Measurements from ENCODE around the gene NACC1.

NACC1 gene

DNA sequence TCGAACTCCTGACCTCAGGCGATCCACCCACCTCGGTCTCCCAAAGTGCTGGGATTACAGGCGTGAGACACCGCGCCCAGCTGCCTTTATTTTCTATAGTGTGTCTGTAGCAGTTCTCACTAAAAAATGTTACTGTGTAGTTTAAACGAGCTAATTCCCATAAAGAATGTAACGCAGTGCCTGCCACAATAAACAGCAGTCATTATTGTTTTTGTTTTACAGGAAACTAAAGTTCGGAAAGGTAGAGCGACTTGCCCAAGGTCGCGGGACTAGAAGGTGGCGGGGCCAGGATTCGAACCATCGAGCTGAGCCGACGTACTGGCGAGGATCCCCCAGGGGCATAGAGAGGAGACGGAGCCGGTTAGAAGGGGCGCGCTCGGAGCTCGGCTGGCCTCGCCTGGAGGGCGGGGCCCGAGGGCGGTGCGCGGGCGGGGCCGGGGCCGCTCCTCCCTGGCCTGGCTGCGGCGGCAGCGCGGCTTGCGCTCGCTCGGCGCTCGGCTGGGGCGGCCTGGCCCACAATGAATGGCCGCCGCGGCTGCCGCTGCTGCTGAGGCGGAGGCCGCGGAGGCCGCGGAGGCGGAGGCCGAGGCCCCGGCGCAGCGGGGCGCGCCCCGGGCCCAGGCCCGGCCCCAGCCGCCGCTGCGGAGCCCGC lies at the start of gene NACC1:
TSS of gene NACC1 (plus strand) at position 493 of the 652 bp plus-strand sequence. CDS start 16,944 bp downstream, outside the sequence.
- peak; percentile 66 to 93 (median 69) for DNase-seq (ENCODE audit: low read depth in 2 of 3, low spot score in 2 of 3)

DNA sequence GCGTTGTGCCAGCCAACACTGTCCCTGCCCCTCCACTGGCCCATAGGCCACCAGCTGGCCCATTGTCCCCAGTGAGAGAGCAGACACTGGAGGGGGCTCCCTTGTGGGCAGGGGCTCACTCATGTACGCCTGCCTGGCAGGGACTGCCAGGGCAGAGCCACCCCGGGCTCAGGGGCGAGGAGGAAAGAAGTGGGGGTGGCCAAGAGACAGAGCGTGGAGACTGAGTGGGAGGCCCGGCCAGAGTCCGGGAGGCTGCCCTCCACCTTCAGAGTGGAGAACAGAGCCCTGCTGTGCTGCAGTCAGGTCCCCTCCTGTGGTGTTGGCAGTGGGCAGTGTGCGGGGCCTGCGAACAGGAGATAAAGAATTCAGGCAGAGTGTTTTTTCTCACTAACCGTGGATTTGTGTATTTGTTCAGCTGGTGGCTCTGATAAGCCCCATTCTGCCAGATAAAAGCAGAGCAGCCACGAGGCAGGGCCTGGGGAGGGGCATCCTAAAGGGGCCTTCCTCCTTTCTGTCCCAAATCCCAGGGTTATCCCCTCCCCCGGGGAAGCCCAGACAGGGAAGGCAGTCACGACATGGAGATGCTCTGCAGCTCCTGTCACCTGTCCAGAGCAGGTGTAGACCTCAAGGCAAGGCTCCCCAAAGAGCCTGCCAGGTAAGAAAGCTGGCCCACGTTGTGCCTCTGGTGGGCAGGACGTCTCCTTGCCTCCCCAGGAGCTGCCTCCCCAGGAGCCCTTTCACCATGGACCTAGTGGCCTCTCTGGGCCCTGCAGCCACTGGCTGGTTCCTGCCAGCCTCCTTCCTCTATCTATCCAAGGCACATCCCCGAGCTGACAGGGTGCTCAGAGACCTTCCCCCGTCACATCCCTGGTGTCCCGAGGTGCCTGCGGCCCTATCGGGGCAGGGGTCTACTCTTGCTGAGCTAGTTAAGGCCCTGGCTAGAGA lies 48.4 kb upstream of the NACC1 start:
- DNase-seq (ENCODE audit: low read depth in 2 of 3, low spot score in 2 of 3), result no peak

DNA sequence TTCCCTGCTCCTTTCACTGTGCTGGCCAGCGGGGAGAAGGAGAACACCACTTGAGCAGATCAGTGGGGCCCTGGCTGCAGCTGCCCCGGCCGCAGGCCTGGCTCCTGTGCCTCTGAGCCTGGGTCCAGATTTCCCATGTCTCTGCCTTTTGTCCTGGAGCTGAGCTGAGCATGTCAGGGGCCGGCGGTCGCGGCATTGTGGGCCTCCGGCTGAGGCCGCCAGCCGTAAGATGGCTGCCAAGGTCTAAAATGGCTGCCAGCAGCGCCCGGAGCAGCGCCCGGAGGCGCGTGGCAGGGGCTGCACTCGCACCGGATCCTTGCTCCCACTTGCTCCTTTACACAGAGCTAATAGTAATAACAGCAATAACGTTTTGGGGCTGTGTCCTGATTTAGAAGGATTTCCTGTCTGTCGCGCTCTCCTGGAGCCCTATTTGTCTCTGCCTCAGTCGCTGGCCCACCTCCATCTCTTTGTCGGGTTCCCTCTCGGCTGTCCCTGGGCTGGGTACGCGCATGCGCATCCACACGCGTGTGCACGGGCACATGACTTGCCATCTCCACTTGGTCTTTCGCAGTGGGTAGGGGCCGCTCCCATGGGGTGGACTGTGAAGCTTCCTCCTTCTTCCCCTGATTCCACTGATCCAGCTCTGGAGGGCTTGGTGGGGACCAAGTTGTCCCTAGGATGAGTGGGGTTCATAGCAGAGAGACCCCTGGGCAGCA lies 47.5 kb upstream of the NACC1 start:
- DNase-seq (ENCODE audit: low read depth in 2 of 3, low spot score in 2 of 3), result no peak

DNA sequence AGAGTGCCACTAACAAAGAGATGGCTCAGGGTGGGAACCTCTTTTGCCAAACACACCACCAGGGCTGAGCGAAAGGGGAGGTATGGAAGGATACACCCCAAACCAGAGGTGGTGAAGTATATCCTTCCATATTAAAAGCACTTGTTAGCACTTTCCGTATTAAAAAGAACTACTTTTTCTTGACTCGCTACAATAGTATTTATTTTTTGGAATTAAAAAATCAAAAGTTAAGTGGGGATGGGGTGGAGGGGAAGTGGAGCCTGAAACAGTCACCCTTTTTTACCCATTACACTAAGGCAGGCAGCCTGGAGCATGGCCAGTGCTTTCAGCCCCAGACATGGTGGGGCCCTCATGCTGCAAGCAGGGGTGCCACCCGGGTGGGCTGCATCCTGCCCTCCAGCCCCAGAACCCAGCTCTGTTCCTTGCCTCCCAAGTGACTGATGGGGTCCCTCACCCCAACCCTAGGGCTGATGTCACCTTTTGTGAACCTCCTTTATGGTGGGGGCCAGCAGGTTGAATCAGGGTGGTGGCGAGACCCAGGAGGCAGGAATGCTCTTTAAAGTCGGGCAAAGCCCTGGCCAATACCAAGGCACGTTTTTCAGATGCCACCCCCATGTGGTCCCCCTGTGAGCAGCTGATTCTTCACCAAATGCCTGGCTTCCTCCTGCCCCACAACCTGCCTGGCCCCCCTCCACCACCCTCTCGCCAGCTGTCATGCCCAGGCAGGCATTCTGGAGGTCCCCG lies 46.4 kb upstream of the NACC1 start:
- DNase-seq (ENCODE audit: low read depth in 2 of 3, low spot score in 2 of 3), result no peak

DNA sequence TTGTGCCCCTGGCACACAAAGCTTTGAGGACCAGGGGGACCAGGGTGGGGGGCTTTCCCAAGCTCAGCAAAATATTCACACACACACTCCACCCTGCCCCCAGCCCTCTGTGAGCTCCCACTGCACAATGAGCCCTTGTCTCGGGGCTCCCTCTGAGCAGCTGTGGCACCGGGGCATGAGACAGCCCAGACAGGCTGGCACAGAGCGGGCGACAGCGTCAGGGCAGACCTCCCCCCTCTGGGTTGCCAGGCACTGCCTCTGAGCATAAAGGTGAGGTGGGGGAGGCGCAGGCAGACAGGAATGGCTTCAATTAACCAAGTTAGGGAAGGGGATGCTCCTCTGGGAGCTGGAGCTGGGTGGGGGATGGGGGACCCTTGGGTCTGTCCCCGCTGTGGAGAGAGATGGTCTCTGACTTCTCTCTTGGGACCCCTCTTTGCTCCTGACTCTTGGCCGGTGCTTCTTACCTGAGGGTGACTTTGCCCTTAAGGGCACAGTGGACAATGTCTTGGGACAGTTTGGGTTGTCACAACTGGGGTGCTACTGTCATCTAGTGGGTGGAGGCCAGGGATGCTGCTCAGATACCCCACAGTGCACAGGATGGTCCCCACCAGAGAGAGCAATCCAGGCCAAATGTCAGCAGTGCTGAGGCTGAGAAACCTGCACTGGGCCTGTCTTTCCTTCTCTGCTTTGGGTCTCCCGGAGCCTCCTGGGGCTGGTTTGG lies 45.7 kb upstream of the NACC1 start:
- DNase-seq (ENCODE audit: low read depth in 2 of 3, low spot score in 2 of 3), result no peak

DNA sequence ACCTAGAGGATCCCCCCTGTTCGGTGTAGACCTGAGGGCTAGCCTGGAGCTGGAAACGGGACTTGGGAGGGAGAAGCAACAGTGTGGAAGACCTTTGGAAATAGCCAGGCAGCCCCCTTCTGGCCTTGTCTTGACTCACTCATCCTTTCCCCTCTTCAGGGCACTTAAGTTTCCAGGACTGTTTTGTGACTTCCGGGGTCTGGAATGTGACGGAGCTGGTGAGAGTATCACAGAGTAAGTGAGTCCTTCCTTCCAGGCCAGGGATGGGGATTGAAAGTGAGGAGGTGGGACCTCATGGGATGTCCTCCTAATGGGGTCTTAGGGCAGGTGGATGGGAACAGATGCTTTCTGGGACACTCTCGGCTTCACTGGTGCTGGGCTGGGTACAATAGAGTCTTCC lies 44.8 kb upstream of the NACC1 start:
- no peak for DNase-seq (ENCODE audit: low read depth in 2 of 3, low spot score in 2 of 3)

DNA sequence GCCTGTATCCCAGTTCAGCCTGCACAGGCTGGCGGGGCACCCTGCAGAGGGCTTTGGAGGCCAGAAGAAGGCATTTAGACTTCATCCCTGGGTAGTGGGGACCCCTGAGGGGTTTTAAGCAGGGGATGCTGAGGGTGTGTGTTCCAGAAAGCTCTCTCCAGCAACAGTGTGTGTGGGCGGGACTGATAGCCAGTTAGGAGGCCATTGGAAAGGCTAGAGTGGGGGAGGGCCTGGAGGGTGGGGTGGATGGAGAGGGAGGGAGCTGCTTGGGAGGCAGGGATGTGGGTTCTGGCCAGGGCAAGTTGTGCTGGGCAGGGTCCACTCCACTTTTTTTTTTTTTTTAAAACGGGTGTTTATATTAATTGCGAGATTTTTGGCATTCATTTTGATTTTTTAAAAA lies 43.7 kb upstream of the NACC1 start:
- DNase-seq (ENCODE audit: low read depth in 2 of 3, low spot score in 2 of 3), result no peak

DNA sequence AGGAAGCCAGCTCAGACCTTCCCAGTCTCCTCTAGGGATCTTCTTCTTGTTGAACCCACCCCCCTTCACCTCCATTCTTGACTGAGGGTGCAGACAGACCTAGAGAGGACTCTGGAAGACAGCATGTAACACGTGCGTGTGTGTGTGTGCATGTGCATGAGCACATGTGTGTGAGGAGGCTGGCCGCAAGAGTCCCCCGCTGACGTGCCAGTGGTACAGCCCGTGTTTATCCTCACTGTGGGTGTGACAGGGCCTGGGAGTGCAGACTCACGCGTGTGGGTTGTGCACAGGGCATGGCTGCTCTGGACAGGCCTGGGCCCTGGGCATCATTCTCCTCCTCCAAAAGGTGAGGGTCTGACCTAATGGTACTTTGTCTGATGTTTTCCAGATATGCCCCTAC lies 41.7 kb upstream of the NACC1 start:
- no peak for DNase-seq (ENCODE audit: low read depth in 2 of 3, low spot score in 2 of 3)

DNA sequence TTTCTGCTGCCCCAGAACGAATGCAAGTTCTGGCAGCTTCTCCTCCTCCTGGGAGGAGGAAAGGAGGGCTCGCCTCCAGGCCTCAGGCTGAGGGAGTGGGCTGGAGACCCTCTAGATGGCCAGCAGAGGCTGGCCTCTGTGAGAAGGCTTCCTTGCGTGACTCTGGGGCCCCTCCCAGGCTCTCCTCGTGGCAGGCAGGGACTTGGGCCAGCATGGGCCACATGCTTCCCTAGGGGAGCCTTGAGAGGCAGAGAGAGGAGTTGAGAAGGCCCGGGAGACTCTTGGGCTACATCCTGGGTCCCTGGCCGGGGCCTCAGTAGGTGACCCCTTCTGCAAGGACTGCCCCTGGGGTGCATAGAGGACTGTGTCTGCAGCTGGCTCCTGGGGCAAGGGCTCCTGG lies 41.3 kb upstream of the NACC1 start:
- no peak for DNase-seq (ENCODE audit: low read depth in 2 of 3, low spot score in 2 of 3)

DNA sequence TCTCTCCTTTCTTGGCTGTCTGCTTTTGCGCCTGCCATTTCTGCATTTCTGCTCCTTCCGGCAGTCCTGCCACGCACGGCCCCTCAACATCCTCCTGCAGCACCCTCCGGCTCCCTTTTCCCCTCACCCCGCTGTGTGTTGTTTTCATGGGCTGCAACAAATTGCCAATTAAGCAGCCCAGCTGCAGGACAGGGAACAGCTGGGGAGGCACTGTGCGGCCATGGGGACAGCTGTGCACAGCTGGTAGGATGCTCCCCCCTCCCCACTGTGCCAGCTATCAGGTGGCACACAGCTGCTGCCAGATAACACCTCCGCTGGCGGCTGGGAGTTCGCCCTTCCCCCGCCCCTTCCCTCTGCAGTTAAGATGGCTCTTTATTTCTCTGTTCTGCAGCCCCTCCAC lies 40.8 kb upstream of the NACC1 start:
- DNase-seq (ENCODE audit: low read depth in 2 of 3, low spot score in 2 of 3), result no peak

DNA sequence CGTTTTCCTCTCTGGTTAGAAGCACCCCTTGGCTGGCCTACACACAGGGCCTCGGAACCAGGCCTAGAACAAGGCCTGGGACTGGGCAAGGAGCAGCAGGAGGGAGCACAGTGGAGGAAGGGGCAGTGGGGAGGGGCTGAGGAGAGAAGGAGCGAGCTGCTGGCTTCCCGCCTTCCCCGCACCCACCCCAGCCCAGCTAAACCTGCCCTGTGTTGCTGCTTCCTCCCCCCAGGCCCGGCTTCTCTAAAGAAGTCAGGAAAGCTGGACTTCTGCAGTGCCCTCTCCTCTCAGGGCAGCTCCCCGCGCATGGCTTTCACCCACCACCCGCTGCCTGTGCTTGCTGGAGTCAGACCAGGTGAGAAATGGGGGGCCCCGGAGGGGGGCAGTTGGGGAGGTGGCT lies 39.7 kb upstream of the NACC1 start:
- no peak for DNase-seq (ENCODE audit: low read depth in 2 of 3, low spot score in 2 of 3)

DNA sequence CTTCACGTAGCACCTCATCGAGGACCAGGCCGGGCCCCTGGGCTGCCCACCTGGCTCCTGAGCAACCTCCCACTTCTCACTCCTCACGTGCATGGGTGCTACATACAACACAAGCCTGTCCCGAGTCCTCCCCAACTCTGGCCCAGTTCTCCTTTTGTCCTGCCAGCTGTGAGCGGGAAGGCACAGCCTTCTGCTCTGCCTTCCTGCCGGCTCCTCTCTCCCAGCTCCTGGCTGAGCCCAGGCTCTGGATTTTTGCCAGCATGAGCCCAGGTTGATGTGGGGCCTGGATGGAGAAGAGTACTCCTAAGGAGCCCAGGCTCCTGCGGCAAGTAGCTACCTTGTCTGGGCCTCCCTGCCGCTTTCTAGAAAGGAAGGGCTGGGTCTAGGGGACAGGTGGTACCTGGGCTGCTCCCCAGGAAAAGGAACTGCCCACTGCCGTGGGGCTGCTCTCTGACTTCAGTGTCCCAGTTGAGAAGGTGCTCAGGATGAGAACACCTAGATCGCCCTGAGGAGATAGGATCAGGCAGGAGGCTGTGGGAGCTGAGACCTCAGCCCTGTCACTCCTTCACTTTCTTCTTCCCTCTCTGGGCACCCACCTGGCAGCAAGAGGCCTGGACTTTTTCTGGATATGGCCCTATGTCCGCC lies 39.0 kb upstream of the NACC1 start:
- no peak for DNase-seq (ENCODE audit: low read depth in 2 of 3, low spot score in 2 of 3)

DNA sequence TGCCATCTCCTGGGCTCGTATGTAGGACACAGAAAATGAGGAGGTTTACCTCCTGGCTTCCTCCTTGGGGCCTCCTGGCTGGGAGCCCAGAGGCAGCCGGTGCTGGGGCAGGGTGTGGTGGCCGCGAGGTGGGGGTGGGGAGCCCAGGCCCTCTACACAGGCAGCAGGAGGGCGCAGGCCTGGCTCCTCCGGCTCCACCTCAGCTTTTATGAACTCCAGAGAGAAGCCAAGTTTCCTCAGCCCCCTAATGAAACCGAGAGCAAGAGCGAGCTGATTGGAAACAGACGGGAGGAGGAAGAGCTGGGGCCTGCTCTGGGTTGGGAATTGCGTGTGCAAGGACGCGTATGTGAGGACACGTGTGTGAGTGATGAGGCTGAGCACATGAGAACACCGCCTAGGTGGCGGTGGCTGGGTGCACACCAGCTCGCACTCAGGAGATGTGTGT lies 38.5 kb upstream of the NACC1 start:
- DNase-seq (ENCODE audit: low read depth in 2 of 3, low spot score in 2 of 3), result no peak

DNA sequence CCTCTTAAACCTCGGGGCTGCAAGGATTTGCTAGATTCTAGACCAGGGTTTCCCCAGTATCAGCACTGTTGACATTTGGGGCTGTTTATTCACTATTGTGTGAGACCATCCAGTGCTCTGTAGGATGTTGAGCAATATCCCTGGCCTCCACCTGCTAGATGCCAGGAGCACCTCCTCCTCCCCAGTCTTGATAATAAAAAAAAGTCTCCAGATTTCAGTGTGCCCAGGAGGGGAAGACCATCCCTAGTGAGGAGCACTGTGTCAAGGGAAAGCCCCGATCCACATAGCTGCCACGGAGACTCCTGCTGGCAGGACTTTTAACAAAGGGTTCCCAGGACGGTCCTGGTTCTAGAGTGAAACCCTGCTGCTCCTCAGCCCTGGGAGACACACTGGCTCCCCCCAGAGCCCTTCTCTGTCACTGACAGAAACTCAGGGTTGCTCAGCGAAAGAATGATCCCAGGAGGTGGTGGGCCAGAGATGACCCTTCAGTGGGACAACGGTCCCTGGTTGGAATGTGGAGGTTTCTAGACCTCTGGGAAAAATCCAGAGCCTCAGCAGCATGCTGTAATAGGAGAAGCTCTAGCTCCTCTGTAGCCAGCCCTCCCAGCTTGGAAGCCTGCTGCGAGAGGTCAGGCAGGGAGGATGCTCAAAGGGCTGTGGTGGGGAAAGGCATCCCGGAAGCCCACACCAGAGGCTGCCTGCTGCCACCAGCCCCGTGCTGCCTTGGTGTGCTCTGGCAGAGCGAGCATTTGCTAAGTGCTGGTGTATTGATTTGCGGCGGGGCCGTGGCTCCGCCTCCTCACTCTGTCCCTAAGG lies 35.7 kb upstream of the NACC1 start:
- DNase-seq (ENCODE audit: low read depth in 2 of 3, low spot score in 2 of 3), result no peak

DNA sequence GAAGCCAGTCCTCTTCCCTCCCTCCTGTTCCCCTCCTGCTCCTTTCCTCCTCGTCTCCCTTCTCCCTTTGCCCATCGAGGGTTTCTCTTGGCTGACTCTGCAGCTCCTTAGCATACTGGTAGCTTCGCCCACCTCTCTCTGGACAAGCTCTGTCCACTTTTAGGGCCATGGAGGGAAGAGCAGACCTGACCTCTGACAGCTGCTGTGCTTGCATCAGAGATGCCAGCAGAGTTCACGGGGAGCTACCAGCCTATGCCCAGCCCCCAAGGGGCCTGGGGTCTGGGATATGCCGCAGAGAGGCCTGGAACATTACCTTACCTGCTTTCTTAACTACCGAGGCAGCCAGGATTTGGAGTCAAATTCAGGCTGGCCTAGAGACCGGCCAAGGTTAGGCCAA lies 35.1 kb upstream of the NACC1 start:
- no peak for DNase-seq (ENCODE audit: low read depth in 2 of 3, low spot score in 2 of 3)

DNA sequence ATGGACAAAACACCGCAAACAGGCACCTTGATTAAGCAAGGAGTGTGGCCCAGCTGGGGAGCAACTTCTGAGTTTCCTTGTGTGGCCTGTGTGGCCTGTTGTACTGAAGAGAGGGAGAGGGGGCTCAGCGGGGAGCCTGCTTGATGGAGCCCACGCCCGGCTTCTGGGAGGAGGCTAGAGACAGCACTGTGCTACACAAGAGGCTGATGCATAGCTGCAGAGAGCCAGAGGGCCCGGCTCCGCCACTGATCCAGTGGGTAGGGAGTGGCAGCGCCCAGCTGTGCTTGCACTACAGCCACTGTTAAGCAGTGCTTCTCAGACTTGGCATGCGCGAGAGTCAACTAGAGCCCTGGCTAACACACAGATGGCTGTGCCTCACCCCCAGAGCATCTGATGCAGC lies 34.4 kb upstream of the NACC1 start:
- no peak for DNase-seq (ENCODE audit: low read depth in 2 of 3, low spot score in 2 of 3)

DNA sequence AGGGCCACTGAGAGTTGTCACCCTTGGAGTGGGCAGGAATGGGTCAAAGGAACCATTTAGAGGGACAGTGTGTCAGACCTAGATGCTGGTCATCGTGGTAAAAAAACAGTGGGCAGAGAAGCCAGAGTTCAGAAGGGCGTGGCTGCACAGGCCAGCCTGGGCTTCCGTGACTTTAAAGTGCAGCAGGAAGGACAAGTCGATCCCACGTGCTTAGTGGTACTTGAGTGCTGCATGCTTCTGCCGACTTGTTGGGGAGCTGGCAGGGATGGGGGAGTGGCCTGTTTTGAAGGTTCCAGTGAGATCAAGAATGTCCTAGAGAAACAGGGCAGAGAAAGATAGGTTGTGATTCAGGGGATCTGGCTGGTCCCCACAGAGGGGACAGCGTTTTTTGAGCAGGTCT lies 32.4 kb upstream of the NACC1 start:
- DNase-seq (ENCODE audit: low read depth in 2 of 3, low spot score in 2 of 3), result no peak

DNA sequence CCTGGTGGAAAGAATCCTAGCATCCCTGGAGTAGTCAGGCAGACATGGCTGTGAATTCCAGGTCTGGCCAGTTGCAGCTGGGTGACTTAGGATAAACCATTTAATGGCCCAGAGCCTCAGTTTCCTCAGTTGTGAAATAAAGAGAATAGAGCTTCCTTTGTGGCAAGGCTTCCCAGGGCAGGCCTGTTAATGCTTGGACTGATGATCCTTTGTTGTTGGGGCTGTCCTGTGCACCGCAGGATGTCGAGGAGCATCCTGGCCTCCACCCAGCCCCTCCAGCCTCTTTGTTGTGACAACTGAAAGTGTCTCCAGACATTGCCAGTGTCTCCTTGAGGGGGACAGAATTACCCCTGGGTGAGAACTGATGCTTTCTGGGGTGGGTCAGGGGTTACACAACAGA lies 31.7 kb upstream of the NACC1 start:
- DNase-seq (ENCODE audit: low read depth in 2 of 3, low spot score in 2 of 3), result no peak

DNA sequence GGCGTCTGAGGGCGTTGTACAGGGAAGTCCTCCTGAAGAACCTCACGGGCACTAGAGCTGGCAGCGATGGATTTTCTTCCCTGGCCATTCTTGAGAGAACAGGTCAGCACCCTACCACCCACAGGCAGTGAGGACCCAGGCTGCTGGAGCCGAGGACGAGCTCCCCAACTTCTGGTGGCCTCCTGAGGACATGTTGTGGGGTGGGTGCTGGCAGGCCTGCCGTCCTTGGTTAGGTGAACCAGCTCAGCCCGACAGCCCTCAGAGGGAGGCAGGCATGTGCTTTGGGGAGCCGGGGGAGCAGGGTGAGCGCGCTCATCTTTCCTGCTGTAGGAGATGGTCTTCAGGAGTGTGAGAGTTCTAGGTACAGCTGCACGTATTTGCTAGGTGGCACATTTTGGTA lies 30.8 kb upstream of the NACC1 start:
- DNase-seq (ENCODE audit: low read depth in 2 of 3, low spot score in 2 of 3), result no peak

Data from activated CD8-positive, alpha-beta memory T cell treated with anti-CD3 and anti-CD28 coated beads for 48 hours (primary cell).